GM12874 (cell line): ENCODE results near the gene MUC4.

ENCODE experiments used
- CTCF ChIP-seq: IDR thresholded peaks from 2 replicates; pipeline ENCODE4 v1.5.1; 2011; ENCODE audit warnings: low read depth, mild to moderate bottlenecking, control low read depth, low read length, moderate library complexity; ENCODE audit not compliant: insufficient read depth

Gene MUC4

GRCh38 chr3:195855471-195856409 is 44.0 kb upstream of the MUC4 start:
- TF ChIP-seq CTCF = no peak

- no peak for TF ChIP-seq CTCF
These were observed 43.0 kb upstream of the MUC4 start for GRCh38 chr3:195854628-195855294.

GRCh38 chr3:195853996-195854395 is 42.3 kb upstream of the MUC4 start:
- no peak for TF ChIP-seq CTCF

GRCh38 chr3:195853036-195853435 is 41.3 kb upstream of the MUC4 start:
- TF ChIP-seq CTCF = no peak

- peak; percentile 100 for TF ChIP-seq CTCF
These were observed 39.3 kb upstream of the MUC4 start for GRCh38 chr3:195850857-195851543.

GRCh38 chr3:195849322-195850074 is 37.8 kb upstream of the MUC4 start:
- TF ChIP-seq CTCF = peak; percentile 96
